Nephron (organoid): Measurements from ENCODE around the gene EFNA2.

Source experiments
- H3K27ac Mint-ChIP-seq, 3 experiments: 2 replicates each; pipeline ENCODE4 v1.8.0; 2020; ENCODE audit warnings: mixed read lengths in 3 of 3, mild to moderate bottlenecking in 2 of 3, moderate library complexity in 1 of 3
- H3K27me3 Mint-ChIP-seq: 2 replicates; pipeline ENCODE4 v1.8.0; 2021; ENCODE audit warnings: low read depth, mild to moderate bottlenecking, moderate library complexity, mixed read lengths
- H3K36me3 Mint-ChIP-seq: 2 replicates; pipeline ENCODE4 v1.8.0; 2020; ENCODE audit warnings: low read depth, mixed read lengths
- H3K4me1 Mint-ChIP-seq: 2 replicates; pipeline ENCODE4 v1.8.0; 2020; ENCODE audit warnings: mixed read lengths
- H3K4me3 Mint-ChIP-seq, 3 experiments: 2 replicates each; pipeline ENCODE4 v1.8.0; 2020; ENCODE audit warnings: mild to moderate bottlenecking in 3 of 3, mixed read lengths in 3 of 3, moderate library complexity in 2 of 3
- H3K9me3 Mint-ChIP-seq: 2 replicates; pipeline ENCODE4 v1.8.0; 2020; ENCODE audit warnings: mixed read lengths
- CTCF ChIP-seq, 3 experiments: fragments of 200-600 bp; sonication (generic); IDR thresholded peaks; one replicate each; pipeline ENCODE4 v1.5.0; 2021; ENCODE audit warnings: antibody characterized with exemption in 3 of 3; ENCODE audit not compliant: unreplicated experiment in 3 of 3

Gene EFNA2

GRCh38 chr19:1311543-1312091 is 25.9 kb downstream of the EFNA2 start:
- Mint-ChIP-seq H3K4me1 (no peaks in the 10 kb centered on the region), H3K27ac (no peak overlapping the region), H3K36me3 (no peaks in the 10 kb centered on the region), H3K27me3 (peaks cover 14% of the 10 kb centered on the region), H3K4me3 (no peak overlapping the region), H3K9me3 (no peaks in the 10 kb centered on the region)
- no peak for TF ChIP-seq CTCF (IDR thresholded peaks at IDR 0.05; ENCODE audit: unreplicated experiment in 3 of 3)

- no peak overlapping the region for H3K4me3 Mint-ChIP-seq
- no peaks in the 10 kb centered on the region for H3K9me3 Mint-ChIP-seq
- no peak for TF ChIP-seq CTCF (IDR thresholded peaks at IDR 0.05; ENCODE audit: unreplicated experiment in 3 of 3)
- H3K4me1 Mint-ChIP-seq = peaks cover 7% of the 10 kb centered on the region
- H3K27me3 Mint-ChIP-seq = peaks cover 26% of the 10 kb centered on the region
- H3K36me3 Mint-ChIP-seq = no peaks in the 10 kb centered on the region
- H3K27ac Mint-ChIP-seq = no peak overlapping the region
Observed at GRCh38 chr19:1312767-1313694, 27.4 kb downstream of the EFNA2 start.

DNA sequence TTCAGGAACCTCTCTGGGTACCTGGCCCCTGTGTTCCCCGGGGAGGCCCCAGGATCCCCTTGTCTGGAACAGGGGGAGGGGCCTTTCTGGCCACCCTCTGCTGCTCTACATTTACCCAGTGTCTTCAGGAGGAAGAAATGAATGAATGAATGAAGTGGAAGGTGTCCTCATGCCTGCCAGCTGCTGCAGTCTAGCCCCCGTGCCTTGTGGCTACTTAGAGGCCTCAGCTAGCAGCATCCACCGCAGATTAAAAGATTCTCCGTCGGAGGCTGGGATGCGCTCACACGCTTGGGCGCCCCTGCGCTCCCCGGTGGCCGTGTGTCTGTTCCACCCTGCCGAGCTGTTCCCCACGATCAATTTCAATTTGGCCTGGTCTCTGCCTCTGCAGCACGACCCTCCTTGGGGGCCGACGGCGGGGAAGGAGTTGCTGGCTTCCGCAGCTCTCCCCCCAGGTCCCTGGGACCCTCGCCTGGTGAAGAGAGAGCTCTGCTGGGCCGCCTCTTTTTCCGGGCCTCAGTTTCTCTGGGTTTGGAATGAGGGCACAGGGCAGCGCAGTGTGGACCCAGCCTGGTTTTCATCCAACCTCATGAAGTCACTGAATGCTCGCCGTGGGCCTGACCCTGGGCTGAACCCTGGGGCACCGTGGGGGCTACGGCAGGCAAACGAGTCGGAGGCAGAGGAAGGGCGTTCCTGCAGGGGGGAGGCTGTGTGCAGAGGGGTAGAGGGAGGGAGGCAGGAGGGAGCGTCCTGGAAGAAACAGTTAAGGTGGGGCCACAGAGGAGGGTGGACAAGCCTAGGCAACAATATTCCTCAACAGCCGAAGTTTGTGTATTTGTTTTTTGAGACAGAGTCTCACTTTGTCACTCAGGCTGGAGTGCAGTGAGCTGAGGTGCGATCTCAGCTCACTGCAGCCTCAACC is 28.3 kb downstream of the EFNA2 start:
- TF ChIP-seq CTCF (IDR thresholded peaks at IDR 0.05; ENCODE audit: unreplicated experiment in 3 of 3) = no peak
- Mint-ChIP-seq H3K4me3 (no peak overlapping the region), H3K36me3 (no peaks in the 10 kb centered on the region)

DNA sequence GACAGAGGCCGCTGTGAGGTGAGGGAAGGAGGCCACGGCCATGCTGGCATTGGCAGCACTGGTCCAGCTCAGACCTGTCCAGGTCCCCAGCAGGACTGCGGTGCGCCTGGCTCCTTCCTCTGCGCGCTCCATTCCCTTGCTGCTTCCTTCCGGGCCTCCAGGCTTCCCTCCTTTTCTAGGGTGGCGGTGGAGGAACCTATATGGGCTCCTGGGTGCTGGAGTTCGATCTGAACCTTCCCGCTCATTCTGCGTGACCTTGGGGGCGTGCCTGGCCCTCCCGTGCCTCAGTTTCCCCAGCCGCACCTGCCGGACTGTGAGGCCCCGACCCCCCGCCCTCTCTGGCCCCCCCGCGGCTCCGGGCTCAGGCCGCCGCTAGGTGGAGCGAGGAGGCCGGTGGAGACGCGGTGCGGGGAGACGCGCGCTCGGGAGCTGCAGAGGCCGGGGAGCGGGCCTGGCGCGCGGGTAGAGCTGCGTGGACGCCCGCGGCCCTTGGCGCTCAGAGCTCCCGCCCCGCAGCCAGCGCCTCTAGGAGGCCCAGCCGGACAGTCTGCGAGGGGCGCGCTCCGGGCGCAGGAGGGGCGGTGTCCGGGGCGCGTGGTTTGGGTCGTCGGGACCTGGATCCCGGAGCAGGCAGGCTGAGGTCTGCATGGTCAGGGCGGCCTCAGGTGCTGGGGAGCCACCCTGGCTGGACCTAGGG is 29.9 kb downstream of the EFNA2 start:
- H3K27me3 Mint-ChIP-seq = peaks cover 36% of the 10 kb centered on the region
- no peak overlapping the region for H3K27ac Mint-ChIP-seq
- TF ChIP-seq CTCF (IDR thresholded peaks at IDR 0.05; ENCODE audit: unreplicated experiment in 3 of 3) = peak; percentile 67 to 72 (median 68)
- no peak overlapping the region for H3K4me3 Mint-ChIP-seq
- H3K4me1 Mint-ChIP-seq = peaks cover 7% of the 10 kb centered on the region
- H3K36me3 Mint-ChIP-seq = no peaks in the 10 kb centered on the region
- H3K9me3 Mint-ChIP-seq = no peaks in the 10 kb centered on the region

More for the DNA sequence above, 28.3 kb downstream of the EFNA2 start:
- Mint-ChIP-seq H3K4me1 (peaks cover 7% of the 10 kb centered on the region), H3K27ac (no peak overlapping the region), H3K27me3 (peaks cover 34% of the 10 kb centered on the region), H3K9me3 (no peaks in the 10 kb centered on the region)

GRCh38 chr19:1316466-1316865 is 30.8 kb downstream of the EFNA2 start:
- Mint-ChIP-seq H3K27me3 (peaks cover 42% of the 10 kb centered on the region), H3K36me3 (no peaks in the 10 kb centered on the region), H3K4me1 (peaks cover 7% of the 10 kb centered on the region), H3K9me3 (no peaks in the 10 kb centered on the region), H3K4me3 (no peak overlapping the region), H3K27ac (no peak overlapping the region)
- no peak for TF ChIP-seq CTCF (IDR thresholded peaks at IDR 0.05; ENCODE audit: unreplicated experiment in 3 of 3)
